Stomach smooth muscle (tissue), 2 donors: ENCODE results near the gene GNG8.

ENCODE experiments used
- H3K27ac ChIP-seq: one replicate; pipeline ENCODE4 v1.7.0; 2013; ENCODE audit warnings: mild to moderate bottlenecking, low read length, inconsistent platforms
- H3K27me3 ChIP-seq, 2 donors: one replicate each; pipeline ENCODE4 v1.7.0; 2013; ENCODE audit warnings: low read length in 2 of 2; ENCODE audit not compliant: insufficient read depth in 2 of 2, control insufficient read depth in 1 of 2
- H3K36me3 ChIP-seq, 2 donors: one replicate each; pipeline ENCODE4 v1.7.0; 2013; ENCODE audit warnings: low read length in 2 of 2; ENCODE audit not compliant: control insufficient read depth in 2 of 2, insufficient read depth in 2 of 2
- H3K4me1 ChIP-seq: one replicate; pipeline ENCODE4 v1.7.0; 2013; ENCODE audit warnings: low read length; ENCODE audit not compliant: control insufficient read depth, insufficient read depth
- H3K4me3 ChIP-seq, 2 donors: one replicate each; pipeline ENCODE4 v1.7.0; 2013; ENCODE audit warnings: low read length in 2 of 2
- H3K9ac ChIP-seq, 2 donors: one replicate each; pipeline ENCODE4 v1.7.0; 2013; ENCODE audit warnings: low read length in 2 of 2, mild to moderate bottlenecking in 1 of 2
- H3K9me3 ChIP-seq, 2 donors: one replicate each; pipeline ENCODE4 v1.7.0; 2013; ENCODE audit warnings: low read length in 2 of 2; ENCODE audit not compliant: control insufficient read depth in 2 of 2
- donor health status: healthy.
- donor health status: Pancreatic carcinoma.

GNG8 gene

DNA sequence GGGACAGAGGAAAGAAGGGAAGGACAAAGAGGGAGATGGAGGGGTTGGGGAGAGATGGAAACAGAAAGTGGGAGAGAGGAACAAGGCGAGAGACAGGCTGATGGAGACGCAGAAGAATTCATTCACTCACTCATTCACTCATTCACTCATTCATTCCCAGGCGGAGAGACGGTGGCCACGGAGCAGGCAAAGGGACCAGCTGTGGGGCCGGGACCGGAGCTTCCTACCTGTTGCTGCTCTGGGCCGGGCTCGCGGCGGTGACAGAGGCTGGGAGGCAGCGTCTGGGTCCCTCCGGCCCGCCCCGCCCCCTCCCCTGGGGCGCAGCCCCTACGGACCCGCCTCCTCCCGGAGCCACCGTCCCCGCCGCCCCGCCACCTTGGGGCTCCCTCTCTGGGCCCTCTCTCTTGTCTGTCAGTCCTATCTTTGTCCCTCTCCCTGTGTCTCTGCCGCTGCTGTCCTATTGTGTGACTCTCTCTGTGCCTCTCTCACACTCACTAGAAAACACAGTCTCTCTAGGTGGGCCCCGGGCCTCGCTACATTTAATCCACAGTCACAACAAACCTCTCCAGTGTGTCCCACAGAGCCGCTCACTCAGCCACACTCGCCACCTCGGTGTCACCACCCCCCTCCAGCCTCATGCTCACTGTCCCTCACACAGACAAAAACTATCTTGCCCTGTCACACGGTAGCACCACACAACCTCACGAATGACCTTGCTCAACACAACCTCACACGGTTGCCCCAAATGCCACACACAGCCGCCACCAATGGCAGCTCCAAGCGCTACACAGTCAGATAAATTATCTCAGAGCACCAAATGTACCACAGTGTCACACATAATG lies at the start of gene GNG8:
GNG8 (minus strand) TSS at position 283 of the 842 bp plus-strand sequence. CDS start 1,520 bp downstream, outside the sequence.
- no peaks in the 10 kb centered on the region for H3K36me3 ChIP-seq
- no peaks in the 10 kb centered on the region for H3K9me3 ChIP-seq
- no peaks in the 10 kb centered on the region for H3K27me3 ChIP-seq
- H3K27ac ChIP-seq, result no peak within 1 kb of the TSS
- H3K4me1 ChIP-seq, result peaks cover 57% of the 10 kb centered on the region
- H3K4me3 ChIP-seq, result no peak within 1 kb of the TSS
- no peak within 1 kb of the TSS for H3K9ac ChIP-seq

DNA sequence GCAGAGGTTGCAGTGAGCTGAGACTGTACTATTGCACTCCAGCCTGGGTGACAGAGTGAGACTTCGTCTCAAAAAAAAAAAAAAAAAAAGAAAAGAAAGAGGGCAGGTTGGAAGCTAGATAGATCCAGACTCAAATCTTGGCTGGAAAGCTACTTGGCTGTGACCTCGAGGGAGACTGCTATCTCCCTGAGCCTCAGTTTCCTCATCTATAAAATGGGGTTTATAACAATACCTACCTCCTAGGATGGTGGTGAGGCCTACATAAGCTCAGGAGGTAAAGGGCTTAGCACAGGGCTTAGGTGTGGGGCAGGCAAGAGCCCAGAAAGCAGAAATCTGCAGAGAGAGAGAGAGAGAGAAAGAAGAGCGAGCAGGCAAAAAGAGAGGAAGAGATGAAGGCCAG lies 49.2 kb upstream of the GNG8 start:
- Histone ChIP-seq H3K27me3 (no peaks in the 10 kb centered on the region), H3K4me3 (no peak overlapping the region), H3K27ac (no peak overlapping the region), H3K4me1 (no peaks in the 10 kb centered on the region), H3K9me3 (no peaks in the 10 kb centered on the region), H3K36me3 (peaks cover 30 to 37% of the 10 kb centered on the region in 2 donors), H3K9ac (no peak overlapping the region)

DNA sequence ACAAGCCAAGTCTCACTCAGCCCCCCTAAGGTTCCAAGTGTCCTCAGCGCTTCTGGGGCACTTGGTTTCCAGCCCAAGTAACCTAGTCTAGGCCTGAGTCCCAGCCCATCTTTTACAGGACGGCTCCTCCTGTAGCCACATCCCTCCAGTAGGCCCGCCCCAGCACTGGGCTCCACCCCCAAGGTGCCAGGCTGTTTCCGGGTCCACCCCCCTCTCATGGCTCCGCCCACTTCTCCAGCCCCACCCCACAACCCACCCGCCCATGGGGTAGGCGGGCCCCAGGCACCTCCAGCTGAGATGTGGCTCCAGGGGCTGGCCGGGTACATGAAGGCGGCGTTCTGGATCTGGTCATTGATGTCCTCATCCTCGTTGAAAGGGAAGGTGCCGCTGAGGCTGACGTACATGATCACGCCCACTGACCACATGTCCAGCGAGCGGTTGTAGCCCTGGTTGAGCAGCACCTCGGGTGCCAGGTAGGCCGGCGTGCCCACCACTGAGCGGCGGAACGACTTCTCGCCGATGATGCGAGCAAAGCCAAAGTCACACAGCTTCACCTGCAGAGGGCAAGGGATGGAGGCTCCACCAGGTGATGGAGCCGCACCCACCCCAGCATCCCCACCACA lies 42.2 kb upstream of the GNG8 start:
- Histone ChIP-seq H3K27me3 (no peaks in the 10 kb centered on the region), H3K9ac (no peak overlapping the region), H3K27ac (no peak overlapping the region), H3K4me1 (no peaks in the 10 kb centered on the region), H3K36me3 (peaks cover 21 to 40% of the 10 kb centered on the region in 2 donors), H3K9me3 (no peaks in the 10 kb centered on the region), H3K4me3 (no peak overlapping the region)

DNA sequence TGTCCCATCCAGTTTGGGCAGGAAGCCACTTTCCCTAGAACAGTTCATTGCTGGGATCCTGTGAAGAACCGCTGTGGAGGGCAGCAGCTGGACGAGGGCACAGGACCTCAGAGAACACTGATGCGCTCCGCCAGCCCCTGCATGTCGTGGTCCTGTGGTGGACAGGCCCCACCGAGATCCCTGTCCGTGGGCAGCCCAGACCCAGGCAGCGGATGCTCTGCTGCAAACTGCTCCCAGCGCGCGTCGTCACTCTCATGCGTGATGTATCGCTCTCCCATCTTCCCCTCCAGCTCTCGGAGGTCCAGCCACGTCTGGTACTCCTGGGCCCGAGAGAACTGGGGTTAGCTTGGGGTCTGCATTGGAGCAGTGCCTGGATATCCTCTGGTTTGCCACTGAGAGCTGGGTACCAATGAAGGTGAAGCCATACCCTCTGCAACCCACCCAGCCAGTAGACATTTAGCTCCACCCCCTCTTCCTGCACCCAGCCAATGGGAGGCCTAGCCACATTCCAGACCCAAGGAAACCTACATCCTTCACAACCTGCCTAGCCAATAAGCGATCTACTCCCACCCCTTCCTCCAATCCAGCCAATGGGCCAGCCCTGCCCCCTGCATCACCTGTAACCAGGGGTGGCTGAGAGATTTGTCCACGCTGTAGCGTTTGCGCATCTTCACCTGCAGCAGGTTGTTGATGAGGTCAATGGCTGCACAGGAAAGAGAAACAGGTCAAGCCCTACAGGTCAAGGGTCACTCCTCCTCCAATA lies 38.6 kb upstream of the GNG8 start:
- H3K9me3 ChIP-seq, result no peaks in the 10 kb centered on the region
- no peaks in the 10 kb centered on the region for H3K4me1 ChIP-seq
- H3K4me3 ChIP-seq, result no peak overlapping the region
- no peaks in the 10 kb centered on the region for H3K27me3 ChIP-seq
- H3K36me3 ChIP-seq, result peaks cover 18 to 40% of the 10 kb centered on the region in 2 donors
- no peak overlapping the region for H3K9ac ChIP-seq
- H3K27ac ChIP-seq, result no peak overlapping the region

DNA sequence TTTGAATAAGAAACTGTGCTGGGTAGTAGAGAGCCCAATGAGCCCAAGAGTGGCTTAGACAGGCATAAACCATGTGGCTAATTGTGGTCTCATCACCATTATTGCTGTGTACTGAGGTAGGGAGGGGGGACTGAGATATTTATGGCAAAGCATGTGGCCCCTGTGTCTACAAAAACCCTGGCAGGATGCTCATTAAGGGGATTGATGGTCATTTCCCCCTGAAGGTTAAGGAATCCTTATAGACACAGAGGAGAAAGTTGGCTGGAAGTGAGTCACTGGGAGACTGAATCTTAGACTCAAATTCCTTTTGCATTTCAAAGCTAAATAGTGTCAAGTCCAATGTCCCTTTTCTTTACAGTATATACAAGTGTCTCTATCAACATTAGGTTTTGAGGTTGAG lies 34.8 kb upstream of the GNG8 start:
- Histone ChIP-seq H3K27ac (no peak overlapping the region), H3K9me3 (no peaks in the 10 kb centered on the region), H3K36me3 (peaks cover 11 to 20% of the 10 kb centered on the region in 2 donors), H3K4me3 (no peak overlapping the region), H3K4me1 (no peaks in the 10 kb centered on the region), H3K27me3 (no peaks in the 10 kb centered on the region), H3K9ac (no peak overlapping the region)

DNA sequence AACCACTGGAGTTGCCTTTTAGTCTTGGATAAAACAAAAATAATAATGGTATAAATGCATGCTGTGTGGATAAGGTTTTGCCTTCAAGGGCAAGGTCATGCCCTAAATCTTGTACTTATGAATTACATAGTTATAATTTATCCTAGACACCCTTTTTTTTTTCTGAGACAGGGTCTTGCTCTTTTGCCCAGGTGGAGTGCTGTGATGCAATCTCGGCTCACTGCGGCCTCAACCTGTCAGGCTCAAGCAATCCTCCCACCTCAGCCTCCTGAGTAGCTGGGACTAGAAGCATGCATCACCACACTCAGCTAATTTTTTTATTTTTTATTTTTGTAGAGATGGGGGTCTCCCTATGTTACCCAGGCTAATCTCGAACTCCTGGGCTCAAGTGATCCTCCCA lies 32.7 kb upstream of the GNG8 start:
- H3K9ac ChIP-seq, result no peak overlapping the region
- H3K4me3 ChIP-seq, result no peak overlapping the region
- H3K9me3 ChIP-seq, result no peaks in the 10 kb centered on the region
- H3K27ac ChIP-seq, result no peak overlapping the region
- H3K27me3 ChIP-seq, result no peaks in the 10 kb centered on the region
- peaks cover 0 to 6% of the 10 kb centered on the region in 2 donors for H3K36me3 ChIP-seq
- no peaks in the 10 kb centered on the region for H3K4me1 ChIP-seq

DNA sequence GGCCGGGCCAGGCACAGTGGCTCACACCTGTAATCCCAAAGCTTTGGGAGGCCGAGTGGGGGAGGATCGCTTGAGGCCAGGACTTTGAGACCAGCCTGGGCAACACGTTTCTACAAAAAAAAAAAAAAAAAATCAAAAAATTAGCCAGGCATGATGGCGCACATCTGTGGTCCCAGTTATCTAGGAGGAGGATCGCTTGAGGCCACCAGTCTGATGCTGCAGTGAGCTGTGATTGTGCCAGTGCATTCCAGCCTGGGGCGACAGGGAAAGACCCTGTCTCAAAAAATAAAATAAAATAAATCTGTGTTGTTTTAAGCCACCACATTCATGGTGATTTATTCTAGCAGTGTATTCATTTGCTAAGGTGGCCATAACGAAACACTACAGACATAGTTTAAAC lies 29.1 kb upstream of the GNG8 start:
- no peaks in the 10 kb centered on the region for H3K27me3 ChIP-seq
- no peaks in the 10 kb centered on the region for H3K9me3 ChIP-seq
- H3K27ac ChIP-seq, result no peak overlapping the region
- H3K4me1 ChIP-seq, result peaks cover 12% of the 10 kb centered on the region
- no peak overlapping the region for H3K4me3 ChIP-seq
- no peaks in the 10 kb centered on the region for H3K36me3 ChIP-seq
- H3K9ac ChIP-seq, result no peak overlapping the region

DNA sequence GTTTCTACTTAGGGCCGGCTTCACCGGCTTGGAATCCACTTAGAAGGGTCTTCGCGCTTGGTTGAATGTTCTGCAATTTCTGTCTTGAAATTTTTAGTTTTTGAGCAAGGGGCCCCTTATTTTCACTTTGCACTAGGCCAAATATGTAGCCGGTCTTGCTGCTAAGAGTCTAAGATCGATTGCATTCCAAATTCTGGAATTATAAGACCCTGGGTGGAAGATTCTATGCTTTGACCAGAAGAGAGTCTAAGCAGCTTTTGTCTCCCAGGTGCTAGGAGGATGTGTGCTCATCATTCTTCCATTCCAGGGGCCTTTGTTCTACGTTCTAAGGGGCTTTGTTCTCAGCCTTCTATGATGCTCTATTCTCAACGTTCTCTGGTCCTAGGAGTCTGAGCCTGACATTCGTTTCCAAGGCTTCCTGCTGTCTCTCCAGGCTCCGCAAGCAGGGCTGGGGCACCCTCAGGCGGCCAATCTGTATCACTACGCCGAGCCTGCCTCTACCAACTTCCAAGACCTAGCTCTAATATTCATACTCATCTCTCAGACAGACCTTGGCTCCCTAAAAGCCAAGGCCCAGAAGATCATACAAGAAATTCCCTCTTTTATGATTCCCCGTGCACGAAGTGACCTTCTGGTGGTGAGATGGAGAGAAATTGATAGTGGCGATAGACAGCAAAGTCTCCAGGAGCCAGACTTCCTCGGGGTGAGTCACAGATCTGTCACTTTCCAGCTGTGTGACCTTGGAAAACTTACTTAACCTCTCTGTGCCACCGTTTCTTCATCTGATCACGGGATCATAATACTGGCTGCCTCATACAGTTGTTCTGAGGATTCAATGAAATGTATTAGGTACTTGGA lies 26.0 kb upstream of the GNG8 start:
- H3K4me3 ChIP-seq, result peak overlapping the region; percentile 60 to 72
- no peaks in the 10 kb centered on the region for H3K9me3 ChIP-seq
- H3K9ac ChIP-seq, result peak overlapping the region; percentile 25 to 29
- H3K27me3 ChIP-seq, result no peaks in the 10 kb centered on the region
- H3K4me1 ChIP-seq, result peaks cover 29% of the 10 kb centered on the region
- no peaks in the 10 kb centered on the region for H3K36me3 ChIP-seq
- H3K27ac ChIP-seq, result peak overlapping the region; percentile 62

DNA sequence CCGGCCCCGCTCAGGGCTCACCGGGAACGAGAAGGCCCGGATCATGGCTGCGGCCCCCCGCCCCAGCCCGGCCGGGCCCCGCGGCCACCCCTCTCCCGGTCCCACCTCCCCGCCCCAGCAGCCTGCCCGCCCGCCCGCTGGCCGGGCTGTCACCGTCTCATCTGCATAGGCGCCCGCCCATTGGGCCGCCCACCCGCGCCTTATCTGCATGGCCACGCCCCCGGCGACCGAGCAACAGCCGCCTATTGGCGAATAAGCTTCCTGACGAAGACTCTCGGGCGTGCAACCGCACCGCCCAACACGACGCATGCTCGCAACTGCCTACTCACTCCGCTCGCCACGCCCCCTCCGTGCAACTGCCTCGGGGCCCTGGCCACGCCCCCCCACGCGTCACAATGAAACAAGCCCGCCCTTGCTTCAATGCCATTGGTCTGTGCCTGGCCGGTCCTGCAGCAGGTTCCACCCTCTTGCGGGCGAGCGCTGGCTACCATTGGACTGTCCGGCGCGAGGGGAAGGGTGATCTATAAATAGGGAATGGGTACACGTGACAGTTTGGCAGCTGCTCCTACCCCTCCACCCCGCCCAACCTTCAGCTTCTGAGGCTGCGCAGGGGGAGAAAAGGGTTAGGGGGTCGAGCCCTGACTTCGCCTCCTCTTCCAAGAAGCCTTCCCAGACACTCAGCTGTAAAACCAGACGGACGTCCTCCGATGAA lies 25.2 kb upstream of the GNG8 start, which contains the start of gene DACT3:
DACT3 (minus strand) TSS at position 163 of the 712 bp plus-strand sequence; CDS start at position 45, 118 bp downstream.
- peaks cover 33% of the 10 kb centered on the region for H3K4me1 ChIP-seq
- H3K4me3 ChIP-seq, result peak within 1 kb of the TSS; percentile 85 to 90
- H3K9ac ChIP-seq, result peak within 1 kb of the TSS; percentile 65 to 75
- H3K9me3 ChIP-seq, result no peaks in the 10 kb centered on the region
- no peaks in the 10 kb centered on the region for H3K27me3 ChIP-seq
- peak within 1 kb of the TSS; percentile 88 for H3K27ac ChIP-seq
- no peaks in the 10 kb centered on the region for H3K36me3 ChIP-seq
